ENCODE results near the gene CLIC4. TPM values are rescaled to one million over a fixed set of nuclear protein-coding genes. Genes with fewer than 3 reads are reported as not detected.

The CLIC4 gene
- total RNA-seq, 1 experiment from 2014 or later: 262 TPM

DNA sequence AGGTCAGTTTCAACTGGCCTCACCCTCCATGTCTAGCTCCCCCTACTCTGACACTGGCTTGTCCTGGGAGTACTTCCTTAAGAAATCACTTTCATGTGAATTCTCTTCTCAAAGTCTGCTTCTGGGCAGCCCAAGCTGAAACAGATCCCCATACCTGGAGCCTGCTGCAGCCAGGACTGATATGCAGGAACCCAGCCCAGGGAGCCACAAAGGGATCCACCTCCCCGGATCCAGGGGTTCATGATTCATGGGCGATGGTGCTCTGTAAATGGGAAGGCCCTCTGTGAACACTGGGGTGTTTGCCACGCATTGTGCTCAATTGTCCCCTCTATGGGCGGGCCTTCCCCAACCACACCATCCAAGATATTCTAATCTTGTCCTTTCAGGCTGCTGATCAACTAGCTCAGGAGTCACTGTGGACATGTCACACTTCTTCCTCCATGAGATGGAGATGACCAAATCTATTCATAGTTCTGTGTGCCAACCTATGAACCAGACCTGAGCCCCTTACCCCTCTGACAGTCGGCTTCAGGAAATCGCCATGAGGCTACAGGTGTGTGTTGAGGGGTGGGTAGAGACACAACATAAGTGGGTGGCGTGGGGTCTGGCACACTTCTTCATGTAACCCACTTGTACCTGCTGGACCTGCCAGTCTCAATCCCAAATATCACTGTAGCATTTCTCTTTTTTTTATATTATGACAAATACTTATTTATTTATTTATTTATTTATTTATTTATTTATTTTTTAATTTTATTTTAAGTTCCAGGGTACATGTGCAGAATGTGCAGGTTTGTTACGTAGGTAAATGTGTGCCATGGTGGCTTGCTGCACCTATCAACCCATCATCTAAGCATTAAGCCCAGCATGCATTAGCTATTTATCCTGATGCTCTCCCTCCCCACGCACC, 143.1 kb downstream of the CLIC4 start:
- CTCF ChIA-PET: interaction anchor here (1.4 to 3.2 kb wide), 3 partner anchors 10 to 200 kb away, joined by 4 to 12 read pairs (median 4); no protein-coding TSS in a partner anchor
- DNase-seq (ENCODE audit: low spot score): no peak
- H3K4me1 Mint-ChIP-seq: no peaks in the 10 kb centered on the region
- no peak overlapping the region for H3K27ac Mint-ChIP-seq
- H3K27me3 Mint-ChIP-seq (ENCODE audit: low read depth): peaks cover 22% of the 10 kb centered on the region
- H3K36me3 Mint-ChIP-seq: peaks cover 16% of the 10 kb centered on the region
- no peak for ATAC-seq
- POLR2A ChIA-PET: interaction anchor here (0.7 kb wide), 1 partner anchor 24 kb away, joined by 3 read pairs; no protein-coding TSS in a partner anchor
- TF ChIP-seq, protein P1, sequence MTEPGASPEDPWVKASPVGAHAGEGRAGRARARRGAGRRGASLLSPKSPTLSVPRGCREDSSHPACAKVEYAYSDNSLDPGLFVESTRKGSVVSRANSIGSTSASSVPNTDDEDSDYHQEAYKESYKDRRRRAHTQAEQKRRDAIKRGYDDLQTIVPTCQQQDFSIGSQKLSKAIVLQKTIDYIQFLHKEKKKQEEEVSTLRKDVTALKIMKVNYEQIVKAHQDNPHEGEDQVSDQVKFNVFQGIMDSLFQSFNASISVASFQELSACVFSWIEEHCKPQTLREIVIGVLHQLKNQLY (CRISPR knock-in tag; IDR thresholded peaks at IDR 0.05): no peak
- TF ChIP-seq HMGA2 (CRISPR knock-in tag; IDR thresholded peaks at IDR 0.05) (0 out of 2 replicates have a peak, but pooled peaks have one; percentile 20), ZNF416 (CRISPR knock-in tag; IDR thresholded peaks at IDR 0.05) (no peak), CREM (CRISPR knock-in tag; IDR thresholded peaks at IDR 0.05) (no peak), JAZF1 (CRISPR knock-in tag; IDR thresholded peaks at IDR 0.05) (no peak), RELA (CRISPR knock-in tag; IDR thresholded peaks at IDR 0.05; ENCODE audit: borderline replicate concordance) (no peak)
- TF ChIP-seq, protein P2, sequence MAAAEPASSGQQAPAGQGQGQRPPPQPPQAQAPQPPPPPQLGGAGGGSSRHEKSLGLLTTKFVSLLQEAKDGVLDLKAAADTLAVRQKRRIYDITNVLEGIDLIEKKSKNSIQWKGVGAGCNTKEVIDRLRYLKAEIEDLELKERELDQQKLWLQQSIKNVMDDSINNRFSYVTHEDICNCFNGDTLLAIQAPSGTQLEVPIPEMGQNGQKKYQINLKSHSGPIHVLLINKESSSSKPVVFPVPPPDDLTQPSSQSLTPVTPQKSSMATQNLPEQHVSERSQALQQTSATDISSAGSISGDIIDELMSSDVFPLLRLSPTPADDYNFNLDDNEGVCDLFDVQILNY (CRISPR knock-in tag; IDR thresholded peaks at IDR 0.05): no peak
- TF ChIP-seq, protein P3, sequence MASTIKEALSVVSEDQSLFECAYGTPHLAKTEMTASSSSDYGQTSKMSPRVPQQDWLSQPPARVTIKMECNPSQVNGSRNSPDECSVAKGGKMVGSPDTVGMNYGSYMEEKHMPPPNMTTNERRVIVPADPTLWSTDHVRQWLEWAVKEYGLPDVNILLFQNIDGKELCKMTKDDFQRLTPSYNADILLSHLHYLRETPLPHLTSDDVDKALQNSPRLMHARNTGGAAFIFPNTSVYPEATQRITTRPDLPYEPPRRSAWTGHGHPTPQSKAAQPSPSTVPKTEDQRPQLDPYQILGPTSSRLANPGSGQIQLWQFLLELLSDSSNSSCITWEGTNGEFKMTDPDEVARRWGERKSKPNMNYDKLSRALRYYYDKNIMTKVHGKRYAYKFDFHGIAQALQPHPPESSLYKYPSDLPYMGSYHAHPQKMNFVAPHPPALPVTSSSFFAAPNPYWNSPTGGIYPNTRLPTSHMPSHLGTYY (CRISPR knock-in tag; IDR thresholded peaks at IDR 0.05): no peak
- peaks cover 42% of the 10 kb centered on the region for H3K9me3 Mint-ChIP-seq
- H3K4me3 Mint-ChIP-seq: no peak overlapping the region

DNA sequence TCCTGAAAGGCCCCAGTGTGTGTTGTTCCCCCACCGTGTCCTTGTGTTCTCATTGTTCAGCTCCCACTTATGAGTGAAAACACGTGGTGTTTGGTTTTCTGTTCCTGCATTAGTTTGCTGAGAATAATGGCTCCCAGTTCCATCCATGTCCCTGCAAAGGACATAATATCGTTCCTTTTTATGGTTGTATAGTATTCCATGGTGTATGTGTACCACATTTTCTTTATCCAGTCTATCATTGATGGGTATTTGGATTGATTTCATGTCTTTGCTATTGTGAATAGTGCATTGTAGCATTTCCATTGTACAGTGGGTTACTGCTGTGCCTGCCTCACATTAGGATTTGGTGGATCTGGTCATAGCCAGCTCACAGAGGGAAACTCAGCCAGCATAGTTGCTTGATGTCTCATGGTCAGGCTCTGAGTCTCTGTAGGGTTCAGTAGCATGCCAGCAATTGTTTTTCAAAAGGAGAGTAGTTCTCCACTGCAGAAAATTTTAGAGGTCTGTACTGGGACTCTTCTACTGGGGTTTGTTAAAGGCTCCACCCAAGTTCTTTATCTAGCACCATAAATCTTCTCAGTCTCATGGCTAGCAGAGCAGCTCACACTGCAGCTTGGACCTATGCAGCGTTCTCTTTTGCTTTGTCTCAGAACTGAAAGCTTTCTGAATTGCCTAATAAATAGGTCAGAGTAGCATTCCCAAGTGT, 143.9 kb downstream of the CLIC4 start:
- CTCF ChIA-PET: interaction anchor here (1.4 to 3.2 kb wide), 2 partner anchors 10 to 201 kb away, joined by 4 to 12 read pairs; no protein-coding TSS in a partner anchor
- Mint-ChIP-seq H3K27me3 (ENCODE audit: low read depth) (peaks cover 16% of the 10 kb centered on the region), H3K9me3 (peaks cover 42% of the 10 kb centered on the region), H3K4me1 (no peaks in the 10 kb centered on the region), H3K4me3 (no peak overlapping the region), H3K27ac (no peak overlapping the region), H3K36me3 (peaks cover 16% of the 10 kb centered on the region)
- POLR2A ChIA-PET: no interaction called here
- ATAC-seq (no peak), DNase-seq (ENCODE audit: low spot score) (no peak)
- TF ChIP-seq JUN (CRISPR knock-in tag; IDR thresholded peaks at IDR 0.05) (no peak), ZNF138 (CRISPR knock-in tag; conservative IDR thresholded peaks at IDR 0.05) (no peak), NFATC4 (CRISPR knock-in tag; IDR thresholded peaks at IDR 0.05) (no peak), GRHL2 (CRISPR knock-in tag; IDR thresholded peaks at IDR 0.05; ENCODE audit: insufficient replicate concordance, severe bottlenecking) (no peak), ESRRA (CRISPR knock-in tag; IDR thresholded peaks at IDR 0.05; ENCODE audit: borderline replicate concordance) (no peak), ZNF263 (CRISPR knock-in tag; IDR thresholded peaks at IDR 0.05; ENCODE audit: low read depth) (no peak), ZNF232 (CRISPR knock-in tag; IDR thresholded peaks at IDR 0.05) (no peak), FOXJ3 (CRISPR knock-in tag; IDR thresholded peaks at IDR 0.05; ENCODE audit: borderline replicate concordance) (no peak)
- TF ChIP-seq, protein P4, sequence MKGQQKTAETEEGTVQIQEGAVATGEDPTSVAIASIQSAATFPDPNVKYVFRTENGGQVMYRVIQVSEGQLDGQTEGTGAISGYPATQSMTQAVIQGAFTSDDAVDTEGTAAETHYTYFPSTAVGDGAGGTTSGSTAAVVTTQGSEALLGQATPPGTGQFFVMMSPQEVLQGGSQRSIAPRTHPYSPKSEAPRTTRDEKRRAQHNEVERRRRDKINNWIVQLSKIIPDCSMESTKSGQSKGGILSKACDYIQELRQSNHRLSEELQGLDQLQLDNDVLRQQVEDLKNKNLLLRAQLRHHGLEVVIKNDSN (CRISPR knock-in tag; IDR thresholded peaks at IDR 0.05): no peak
- TF ChIP-seq, protein P5, sequence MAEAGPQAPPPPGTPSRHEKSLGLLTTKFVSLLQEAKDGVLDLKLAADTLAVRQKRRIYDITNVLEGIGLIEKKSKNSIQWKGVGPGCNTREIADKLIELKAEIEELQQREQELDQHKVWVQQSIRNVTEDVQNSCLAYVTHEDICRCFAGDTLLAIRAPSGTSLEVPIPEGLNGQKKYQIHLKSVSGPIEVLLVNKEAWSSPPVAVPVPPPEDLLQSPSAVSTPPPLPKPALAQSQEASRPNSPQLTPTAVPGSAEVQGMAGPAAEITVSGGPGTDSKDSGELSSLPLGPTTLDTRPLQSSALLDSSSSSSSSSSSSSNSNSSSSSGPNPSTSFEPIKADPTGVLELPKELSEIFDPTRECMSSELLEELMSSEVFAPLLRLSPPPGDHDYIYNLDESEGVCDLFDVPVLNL (CRISPR knock-in tag; IDR thresholded peaks at IDR 0.05; ENCODE audit: borderline replicate concordance, low read depth): no peak
